Measurements from ENCODE around the gene WBP11. TPM values are rescaled to one million over a fixed set of nuclear protein-coding genes. Genes with fewer than 3 reads are reported as not detected.

WBP11 gene
- total and polyA plus RNA-seq, 2 donors (not counting 3 experiments of a cell fraction or from before 2014, with no cell fraction given), result 11.4 to 77.1 TPM

- H4K20me1 ChIP-seq (replicated peaks; ENCODE audit: control insufficient read depth, extremely low read depth, insufficient read depth, low read length), result no peaks in the 10 kb centered on the region
- intact Hi-C loops (cut with micrococcal nuclease) (no loop called here), dilution Hi-C loops (cut with MboI; ENCODE audit: extremely low pct_ligation_motif_present, low sequenced_read_pairs) (no loop called here)
- H3K4me3 ChIP-seq (replicated peaks in 1 of 3; ENCODE audit: insufficient read depth in 1 of 3, low read depth in 1 of 3, low read length in 3 of 3), result no peak overlapping the region
- CTCF ChIA-PET, result interaction anchor here (1.2 to 2.2 kb wide), 2 partner anchors 11 to 211 kb away, joined by 4 to 11 read pairs; a partner anchor contains a TSS
- no peak overlapping the region for H3K27ac ChIP-seq (ENCODE audit: insufficient read depth, low read depth, low read length)
- H3K9me1 ChIP-seq (replicated peaks; ENCODE audit: control insufficient read depth, extremely low read depth, insufficient read depth, low read length), result no peaks in the 10 kb centered on the region
- POLR2A ChIA-PET, result no interaction called here
- H3K4me1 ChIP-seq (ENCODE audit: control insufficient read depth, extremely low read depth, insufficient read depth, low read length), result no peaks in the 10 kb centered on the region
- DNase-seq (ENCODE audit: low read depth, low spot score), result no peak
- no peak overlapping the region for H2AFZ ChIP-seq (ENCODE audit: low read depth, low read length)
- no peaks in the 10 kb centered on the region for H3K9me3 ChIP-seq (replicated peaks; ENCODE audit: control insufficient read depth, insufficient read depth, low read length)
- no TSS peak for BruUV-seq (replicated peaks)
- no peak for FAIRE-seq
- no peaks in the 10 kb centered on the region for H3K27me3 ChIP-seq (ENCODE audit: control insufficient read depth in 2 of 2, insufficient read depth in 2 of 2, low read length in 2 of 2)
- peaks cover 11 to 35% of the 10 kb centered on the region in 2 experiments for H3K36me3 ChIP-seq (ENCODE audit: control insufficient read depth in 2 of 2, extremely low read depth in 1 of 2, insufficient read depth in 2 of 2, low read length in 2 of 2)
- H3K9ac ChIP-seq (replicated peaks; ENCODE audit: extremely low read depth, insufficient read depth, low read length), result no peak overlapping the region
- TF ChIP-seq MYC (IDR thresholded peaks at IDR 0.05; ENCODE audit: low read depth, low read length) (no peak), POLR2AphosphoS5 (IDR thresholded peaks at IDR 0.05; ENCODE audit: insufficient read depth, low read depth, low read length) (no peak), FOS (IDR thresholded peaks at IDR 0.05; ENCODE audit: borderline replicate concordance, insufficient read depth, low read length) (no peak), POLR2A (IDR thresholded peaks at IDR 0.05; ENCODE audit: low read depth, low read length) (no peak), EZH2 (IDR thresholded peaks at IDR 0.05; ENCODE audit: borderline replicate concordance, low read depth, low read length, severe bottlenecking) (no peak), MAX (IDR thresholded peaks at IDR 0.05; ENCODE audit: insufficient read depth, insufficient read length) (no peak), GATA2 (IDR thresholded peaks at IDR 0.05; ENCODE audit: insufficient read depth, insufficient read length, low read depth, low read length) (no peak), JUN (IDR thresholded peaks at IDR 0.05; ENCODE audit: borderline replicate concordance, insufficient read depth, insufficient read length, low read depth) (no peak)
- no peaks in the 10 kb centered on the region for H3K79me2 ChIP-seq (ENCODE audit: control insufficient read depth, insufficient read depth, low read length)
- H3K4me2 ChIP-seq (ENCODE audit: insufficient read depth, low read length), result no peak overlapping the region
Measured at GRCh38 chr12:14785568-14785967, 17.7 kb downstream of the WBP11 start.

GRCh38 chr12:14784471-14784870 is 18.8 kb downstream of the WBP11 start:
- H2AFZ ChIP-seq (ENCODE audit: low read depth, low read length), result no peak overlapping the region
- H3K36me3 ChIP-seq (ENCODE audit: control insufficient read depth in 2 of 2, extremely low read depth in 1 of 2, insufficient read depth in 2 of 2, low read length in 2 of 2), result peaks cover 6 to 28% of the 10 kb centered on the region in 2 experiments
- BruUV-seq (replicated peaks), result no TSS peak
- no peaks in the 10 kb centered on the region for H3K9me3 ChIP-seq (replicated peaks; ENCODE audit: control insufficient read depth, insufficient read depth, low read length)
- H3K4me3 ChIP-seq (replicated peaks in 1 of 3; ENCODE audit: insufficient read depth in 1 of 3, low read depth in 1 of 3, low read length in 3 of 3), result no peak overlapping the region
- no peak for TF ChIP-seq JUN (IDR thresholded peaks at IDR 0.05; ENCODE audit: borderline replicate concordance, insufficient read depth, insufficient read length, low read depth)
- no peak for TF ChIP-seq POLR2A (IDR thresholded peaks at IDR 0.05; ENCODE audit: low read depth, low read length)
- TF ChIP-seq POLR2AphosphoS5 (IDR thresholded peaks at IDR 0.05; ENCODE audit: insufficient read depth, low read depth, low read length), result no peak
- TF ChIP-seq MYC (IDR thresholded peaks at IDR 0.05; ENCODE audit: low read depth, low read length), result no peak
- TF ChIP-seq FOS (IDR thresholded peaks at IDR 0.05; ENCODE audit: borderline replicate concordance, insufficient read depth, low read length), result no peak
- TF ChIP-seq MAX (IDR thresholded peaks at IDR 0.05; ENCODE audit: insufficient read depth, insufficient read length), result no peak
- TF ChIP-seq EZH2 (IDR thresholded peaks at IDR 0.05; ENCODE audit: borderline replicate concordance, low read depth, low read length, severe bottlenecking), result no peak
- TF ChIP-seq CTCF (IDR thresholded peaks at IDR 0.05; ENCODE audit: extremely low read depth in 1 of 2, insufficient read depth in 1 of 2, low read depth in 1 of 2, low read length in 2 of 2), result no peak
- TF ChIP-seq GATA2 (IDR thresholded peaks at IDR 0.05; ENCODE audit: insufficient read depth, insufficient read length, low read depth, low read length), result no peak
- H3K9me1 ChIP-seq (replicated peaks; ENCODE audit: control insufficient read depth, extremely low read depth, insufficient read depth, low read length), result no peaks in the 10 kb centered on the region
- no peak for DNase-seq (ENCODE audit: low read depth, low spot score)
- FAIRE-seq, result no peak
- POLR2A ChIA-PET, result interaction anchor here (1.3 kb wide), 1 partner anchor 11 kb away, joined by 5 read pairs; a partner anchor contains a TSS
- no peaks in the 10 kb centered on the region for H4K20me1 ChIP-seq (replicated peaks; ENCODE audit: control insufficient read depth, extremely low read depth, insufficient read depth, low read length)
- CTCF ChIA-PET, result interaction anchor here (1.4 to 2.2 kb wide), 3 partner anchors 10 to 13 kb away, joined by 3 to 11 read pairs (median 3); a partner anchor contains a TSS
- no peaks in the 10 kb centered on the region for H3K4me1 ChIP-seq (ENCODE audit: control insufficient read depth, extremely low read depth, insufficient read depth, low read length)
- intact Hi-C loops (cut with micrococcal nuclease) (no loop called here), dilution Hi-C loops (cut with MboI; ENCODE audit: extremely low pct_ligation_motif_present, low sequenced_read_pairs) (no loop called here)
- H3K27ac ChIP-seq (ENCODE audit: insufficient read depth, low read depth, low read length), result no peak overlapping the region
- H3K27me3 ChIP-seq (ENCODE audit: control insufficient read depth in 2 of 2, insufficient read depth in 2 of 2, low read length in 2 of 2), result no peaks in the 10 kb centered on the region
- H3K9ac ChIP-seq (replicated peaks; ENCODE audit: extremely low read depth, insufficient read depth, low read length), result no peak overlapping the region
- no peaks in the 10 kb centered on the region for H3K79me2 ChIP-seq (ENCODE audit: control insufficient read depth, insufficient read depth, low read length)
- H3K4me2 ChIP-seq (ENCODE audit: insufficient read depth, low read length), result no peak overlapping the region
